Spleen (tissue), 7 donors: Measurements from ENCODE around the gene RIMBP2.

Source experiments
- POLR2A ChIP-seq, 3 donors: fragments of 450-650 bp; IDR thresholded peaks; one replicate each; pipeline ENCODE4 v1.5.1; 2017; ENCODE audit warnings: antibody characterized with exemption in 3 of 3, mild to moderate bottlenecking in 1 of 3
- TF ChIP-seq, protein P1 (sequence below), 11 experiments: fragments of 200-600 bp in 7 of 11; fragments of 450-650 bp in 4 of 11; sonication (generic) in 4 of 11; IDR thresholded peaks in 8 of 11; conservative IDR thresholded peaks in 3 of 11; 1 replicate in 7 of 11; 2 replicates in 4 of 11; pipeline versions ENCODE4 v1.4.0 to v1.8.0; 2016 to 2021; ENCODE audit warnings: antibody characterized with exemption in 11 of 11, inconsistent platforms in 4 of 11, mild to moderate bottlenecking in 1 of 11
- donor health status: DM: no; HTN: no; CAD: no; lungs with moderate emphysema.
- donor health status: DM: no; HTN: no; CAD: no.
- donor health status: DM: no; HTN: no; CAD: no.

DNA sequence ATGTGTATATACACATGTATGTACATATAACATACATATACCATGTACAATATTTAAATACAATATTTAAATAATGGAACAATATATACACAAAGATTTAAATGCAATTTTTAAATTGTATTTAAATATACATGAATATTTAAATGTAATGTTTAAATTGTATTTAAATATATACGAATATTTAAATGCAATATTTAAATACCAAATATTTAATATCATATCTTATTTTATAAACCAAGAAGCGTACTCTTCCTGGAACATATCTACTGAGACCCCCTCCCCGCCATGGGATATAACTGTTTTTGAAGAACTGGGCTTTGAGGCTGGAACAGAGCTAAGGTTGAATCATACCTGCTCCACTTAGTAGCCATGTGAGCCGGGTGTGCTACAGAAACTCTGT, 29.8 kb upstream of the RIMBP2 start:
- no peak for TF ChIP-seq POLR2A (IDR thresholded peaks at IDR 0.05)
- TF ChIP-seq, protein P1, sequence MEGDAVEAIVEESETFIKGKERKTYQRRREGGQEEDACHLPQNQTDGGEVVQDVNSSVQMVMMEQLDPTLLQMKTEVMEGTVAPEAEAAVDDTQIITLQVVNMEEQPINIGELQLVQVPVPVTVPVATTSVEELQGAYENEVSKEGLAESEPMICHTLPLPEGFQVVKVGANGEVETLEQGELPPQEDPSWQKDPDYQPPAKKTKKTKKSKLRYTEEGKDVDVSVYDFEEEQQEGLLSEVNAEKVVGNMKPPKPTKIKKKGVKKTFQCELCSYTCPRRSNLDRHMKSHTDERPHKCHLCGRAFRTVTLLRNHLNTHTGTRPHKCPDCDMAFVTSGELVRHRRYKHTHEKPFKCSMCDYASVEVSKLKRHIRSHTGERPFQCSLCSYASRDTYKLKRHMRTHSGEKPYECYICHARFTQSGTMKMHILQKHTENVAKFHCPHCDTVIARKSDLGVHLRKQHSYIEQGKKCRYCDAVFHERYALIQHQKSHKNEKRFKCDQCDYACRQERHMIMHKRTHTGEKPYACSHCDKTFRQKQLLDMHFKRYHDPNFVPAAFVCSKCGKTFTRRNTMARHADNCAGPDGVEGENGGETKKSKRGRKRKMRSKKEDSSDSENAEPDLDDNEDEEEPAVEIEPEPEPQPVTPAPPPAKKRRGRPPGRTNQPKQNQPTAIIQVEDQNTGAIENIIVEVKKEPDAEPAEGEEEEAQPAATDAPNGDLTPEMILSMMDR (IDR thresholded peaks at IDR 0.05 in 8 of 11, conservative IDR thresholded peaks at IDR 0.05 in 3 of 11), result no peak
